Heart right ventricle (tissue), 16 donors: ENCODE data around the gene MGMT. TPM values are rescaled to one million over a fixed set of nuclear protein-coding genes. Genes with fewer than 3 reads are reported as not detected.

ENCODE experiments used
- ATAC-seq, 8 donors: fragments of 200-7000 bp; cut with Tn5 transposase; one replicate each; pipeline ENCODE4 v1.9.1; 2020; ENCODE audit warnings: mild to moderate bottlenecking in 8 of 8, moderate library complexity in 8 of 8, moderate number of reproducible peaks in 1 of 8
- DNase-seq, 2 donors: peaks; one replicate each; pipeline ENCODE4 v3.0.0-alpha.2; 2020
- H3K27ac ChIP-seq, 10 donors: fragments of 200-600 bp; sonication (generic) in 2 of 10; one replicate each; pipeline versions ENCODE4 v1.5.0 to v1.8.0; 2020 to 2022; ENCODE audit warnings: mild to moderate bottlenecking in 3 of 10
- H3K27me3 ChIP-seq, 7 donors: fragments of 200-600 bp; one replicate each; pipeline ENCODE4 v1.8.0; 2021 to 2022; ENCODE audit warnings: mild to moderate bottlenecking in 2 of 7
- H3K36me3 ChIP-seq, 9 donors: fragments of 200-600 bp; sonication (generic) in 1 of 9; one replicate each; pipeline versions ENCODE4 v1.5.0 to v1.8.0; 2020 to 2022; ENCODE audit warnings: mild to moderate bottlenecking in 2 of 9
- H3K4me1 ChIP-seq, 9 donors: fragments of 200-600 bp; sonication (generic) in 1 of 9; one replicate each; pipeline versions ENCODE4 v1.5.0 to v1.8.0; 2020 to 2022; ENCODE audit warnings: mild to moderate bottlenecking in 4 of 9
- H3K4me3 ChIP-seq, 10 donors: fragments of 200-600 bp; sonication (generic) in 2 of 10; one replicate each; pipeline versions ENCODE4 v1.5.0 to v1.8.0; 2020 to 2022; ENCODE audit warnings: mild to moderate bottlenecking in 7 of 10, moderate library complexity in 2 of 10
- H3K9me3 ChIP-seq, 11 donors: fragments of 200-600 bp in 10 of 11; sonication (generic) in 2 of 11; one replicate each; pipeline versions ENCODE4 v1.5.0 to v1.8.0; 2013 to 2022; ENCODE audit warnings: mild to moderate bottlenecking in 2 of 11, control low read depth in 1 of 11, moderate library complexity in 1 of 11
- CTCF ChIP-seq, 9 donors: fragments of 200-600 bp; sonication (generic) in 2 of 9; IDR thresholded peaks; one replicate each; pipeline versions ENCODE4 v1.5.0 to v1.8.0; 2021 to 2022; ENCODE audit warnings: antibody characterized with exemption in 9 of 9, mild to moderate bottlenecking in 5 of 9, moderate library complexity in 1 of 9
- WGBS, 2 donors: extraction: QIAGEN DNeasy Blood & Tissue Kit; methylation state at CpG; one replicate each; pipeline ENCODE4 v1.1.7; 2013; ENCODE audit warnings: inconsistent platforms in 1 of 2; 5-methylcytosine and 5-hydroxymethylcytosine counted together
- intact Hi-C, 10 donors: fragments of 100-400 bp; cut with DNase I; formaldehyde crosslinking; loops; one replicate each; pipeline versions ENCODE4 v1.11.1 to v1.14.2; 2022
- polyA plus RNA-seq, 2 donors: library from polyadenylated mRNA; stranded (reverse); fragments of 200-250 nt; gene quantifications; one replicate each; pipeline ENCODE4 v1.2.3, GENCODE V29; 2013
- total RNA-seq, 10 donors: library from RNA; stranded (reverse); fragmentation: NEBNext Ultra II Directional in 3 of 10; extraction: Animal tissue kit (Norgen Biotek cat#: 25700) in 3 of 10; gene quantifications; one replicate each; pipeline versions ENCODE4 v1.2.1 to v1.2.4, GENCODE V29; 2021 to 2023
- donor health status: Arrhythmogenic right ventricular cardiomyopathy.
- donor health status: ischemic (EF 13 %, LVEDD 7.1; RV severe dilation, severe dysfunction).
- donor health status: healthy with polysubstance abuse.
- donor health status: DM: no; HTN: yes; CAD: no.
- donor health status: DM: no; HTN: no; CAD: no.
- donor health status: ischemic (EF 25% LVEDD 6.9; RV normal size, moderate dysfunction).
- donor health status: ischemic (EF 25% LVEDD 5.7; RV mildly dilated, moderate dysfunction).
- donor health status: healthy.
- donor health status: DM: yes; HTN: yes; CAD: no.
- donor health status: Ischemic cardiomyopathy.
- donor health status: ischemic (EF 35%, LVEDD 5.7; RV mildly dilated, moderate dysfunction).
- donor health status: nonischemic (EF 11% LVEDD 7.7; RV severe dilation, severe dysfunction).
- donor health status: DM: yes; HTN: yes; CAD: no.
- donor health status: PGD.
- donor health status: ischemic (EF 29% LVEDD 5.4; RV normal size, mild dysfunction).
- donor health status: nonischemic (EF 23%, LVEDD 6.1; RV moderate dilation, normal function).

The MGMT gene
- total and polyA plus RNA-seq, 12 donors: 8.4 to 17.8 (median 12.9) TPM

- Histone ChIP-seq H3K4me3 (no peak overlapping the region), H3K27ac (no peak overlapping the region), H3K27me3 (no peaks in the 10 kb centered on the region), H3K36me3 (peaks cover 0 to 20% (median 0%) of the 10 kb centered on the region in 9 donors), H3K4me1 (peaks cover 0 to 15% (median 11%) of the 10 kb centered on the region in 9 donors), H3K9me3 (no peaks in the 10 kb centered on the region)
- TF ChIP-seq CTCF (IDR thresholded peaks at IDR 0.05): no peak
- WGBS, 2 donors: 95 to 97% methylated on average over 6 of the region's 6 CpGs
- ATAC-seq (no peak), DNase-seq (no peak)
- intact Hi-C loops: no loop called here
Measured at GRCh38 chr10:129537151-129537550, 70.1 kb downstream of the MGMT start.

DNA sequence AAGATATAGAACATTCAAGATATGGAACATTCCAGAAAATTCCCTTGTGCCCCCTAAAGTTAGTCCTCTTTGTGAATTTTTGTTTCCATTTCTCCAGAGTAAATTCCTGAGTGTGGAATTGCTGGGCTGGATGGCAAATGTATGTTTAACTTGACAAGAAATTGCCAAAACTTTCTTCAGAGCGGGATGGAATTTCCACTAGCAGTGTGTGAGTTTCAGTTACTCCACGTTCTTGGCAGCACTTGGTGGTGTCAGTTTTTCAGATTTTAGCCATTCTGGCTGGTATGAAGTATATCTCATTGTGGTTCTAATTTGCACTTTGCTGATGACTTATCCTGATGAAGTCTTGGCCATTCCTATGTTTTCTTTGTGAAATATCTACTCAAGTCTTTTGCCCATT is 71.2 kb downstream of the MGMT start:
- Histone ChIP-seq H3K36me3 (peaks cover 0 to 20% (median 0%) of the 10 kb centered on the region in 9 donors), H3K9me3 (no peaks in the 10 kb centered on the region), H3K4me3 (no peak overlapping the region), H3K27me3 (no peaks in the 10 kb centered on the region), H3K4me1 (peaks cover 0 to 4% (median under 1%) of the 10 kb centered on the region in 9 donors), H3K27ac (no peak overlapping the region)
- no peak for DNase-seq
- intact Hi-C loops: no loop called here
- ATAC-seq: no peak
- 76 to 93% methylated on average over 2 of the region's 2 CpGs for WGBS, 2 donors
- no peak for TF ChIP-seq CTCF (IDR thresholded peaks at IDR 0.05)

GRCh38 chr10:129541200-129541599 is 74.2 kb downstream of the MGMT start:
- TF ChIP-seq CTCF (IDR thresholded peaks at IDR 0.05): no peak
- Histone ChIP-seq H3K27me3 (no peaks in the 10 kb centered on the region), H3K9me3 (no peaks in the 10 kb centered on the region), H3K4me3 (no peak overlapping the region), H3K4me1 (peaks cover 0 to 20% (median 6%) of the 10 kb centered on the region in 9 donors), H3K27ac (no peak overlapping the region), H3K36me3 (peaks cover 0 to 19% (median 0%) of the 10 kb centered on the region in 9 donors)
- WGBS, 2 donors: 86 to 91% methylated on average over 9 of the region's 9 CpGs
- intact Hi-C loops: no loop called here
- ATAC-seq (no peak), DNase-seq (no peak)

DNA sequence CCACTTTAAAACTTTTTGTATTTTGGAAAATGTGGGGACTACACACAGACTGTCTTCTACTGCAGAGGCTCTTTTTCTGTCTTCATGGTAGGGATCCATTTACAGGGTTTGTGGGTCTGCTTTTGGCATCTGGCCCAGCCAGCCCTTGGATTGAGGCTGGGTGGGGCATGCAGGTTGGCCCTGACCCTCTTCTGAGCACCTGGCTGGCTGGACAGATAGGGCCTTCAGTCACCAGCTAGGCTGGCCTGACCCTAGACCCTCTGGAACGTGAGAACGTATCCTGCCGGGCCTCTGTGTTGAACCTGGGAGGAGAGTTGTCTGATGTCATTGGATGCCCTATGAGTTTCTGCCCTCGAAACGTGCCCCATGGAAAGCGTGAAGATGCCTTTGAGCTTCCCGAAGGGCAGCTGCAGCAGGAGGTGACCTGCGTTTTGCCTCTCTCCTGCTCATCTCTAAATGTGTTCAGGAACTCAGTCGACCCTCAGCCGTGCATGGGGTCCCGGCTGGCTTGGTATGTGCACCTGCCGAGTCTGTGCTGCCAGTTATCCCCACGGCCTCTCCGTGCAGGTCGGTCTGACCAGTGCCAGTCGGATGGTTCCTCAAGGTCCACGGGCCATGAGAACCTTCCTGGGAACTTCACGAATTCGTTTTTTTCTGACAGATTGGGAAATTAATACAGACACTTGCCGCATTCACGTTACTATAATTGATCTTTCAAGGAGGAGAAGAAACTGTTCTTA is 74.9 kb downstream of the MGMT start:
- Histone ChIP-seq H3K36me3 (peaks cover 0 to 12% (median 0%) of the 10 kb centered on the region in 9 donors), H3K27ac (no peak overlapping the region), H3K27me3 (no peaks in the 10 kb centered on the region), H3K9me3 (no peaks in the 10 kb centered on the region), H3K4me1 (peaks cover 0 to 23% (median 6%) of the 10 kb centered on the region in 9 donors), H3K4me3 (no peak overlapping the region)
- WGBS, 2 donors: 98% methylated on average over 21 of the region's 21 CpGs
- DNase-seq (no peak), ATAC-seq (no peak)
- no peak for TF ChIP-seq CTCF (IDR thresholded peaks at IDR 0.05)
- intact Hi-C loops: no loop called here
